ENCODE data around the gene IGFBP6.

Gene IGFBP6

GRCh38 chr12:53079226-53080117 is 18.0 kb upstream of the IGFBP6 start, which contains the start of gene SPRYD3:
SPRYD3 (minus strand) TSS chr12:53079390; CDS start chr12:53079333, 57 bp downstream.
- no peak for TF ChIP-seq CTCF (IDR thresholded peaks at IDR 0.05; ENCODE audit: borderline replicate concordance, control extremely low read depth, extremely low read depth, insufficient read depth, missing control alignments)

GRCh38 chr12:53082637-53083175 is 14.8 kb upstream of the IGFBP6 start:
- no peak for TF ChIP-seq CTCF (IDR thresholded peaks at IDR 0.05; ENCODE audit: borderline replicate concordance, control extremely low read depth, extremely low read depth, insufficient read depth, missing control alignments)
- in situ Hi-C loops (cut with MboI; ENCODE audit: low sequenced_read_pairs, unreplicated experiment), result no loop called here
- no peak for DNase-seq (ENCODE audit: low spot score)

More at GRCh38 chr12:53079226-53080117, 18.0 kb upstream of the IGFBP6 start, which contains the start of gene SPRYD3:
- in situ Hi-C loops (cut with MboI; ENCODE audit: low sequenced_read_pairs, unreplicated experiment), result no loop called here
- peak; percentile 100 for DNase-seq (ENCODE audit: low spot score)

- no peak for TF ChIP-seq CTCF (IDR thresholded peaks at IDR 0.05; ENCODE audit: borderline replicate concordance, control extremely low read depth, extremely low read depth, insufficient read depth, missing control alignments)
- DNase-seq (ENCODE audit: low spot score), result no peak
- in situ Hi-C loops (cut with MboI; ENCODE audit: low sequenced_read_pairs, unreplicated experiment), result no loop called here
Observed at GRCh38 chr12:53086361-53086760, 11.1 kb upstream of the IGFBP6 start.

GRCh38 chr12:53090105-53090504 is 7.4 kb upstream of the IGFBP6 start:
- no peak for DNase-seq (ENCODE audit: low spot score)
- in situ Hi-C loops (cut with MboI; ENCODE audit: low sequenced_read_pairs, unreplicated experiment), result no loop called here
- TF ChIP-seq CTCF (IDR thresholded peaks at IDR 0.05; ENCODE audit: borderline replicate concordance, control extremely low read depth, extremely low read depth, insufficient read depth, missing control alignments), result no peak

- in situ Hi-C loops (cut with MboI; ENCODE audit: low sequenced_read_pairs, unreplicated experiment), result no loop called here
- no peak for TF ChIP-seq CTCF (IDR thresholded peaks at IDR 0.05; ENCODE audit: borderline replicate concordance, control extremely low read depth, extremely low read depth, insufficient read depth, missing control alignments)
- DNase-seq (ENCODE audit: low spot score), result no peak
Observed at GRCh38 chr12:53090554-53090953, 6.9 kb upstream of the IGFBP6 start.

GRCh38 chr12:53091756-53092155 is 5.7 kb upstream of the IGFBP6 start:
- in situ Hi-C loops (cut with MboI; ENCODE audit: low sequenced_read_pairs, unreplicated experiment), result no loop called here
- no peak for DNase-seq (ENCODE audit: low spot score)
- no peak for TF ChIP-seq CTCF (IDR thresholded peaks at IDR 0.05; ENCODE audit: borderline replicate concordance, control extremely low read depth, extremely low read depth, insufficient read depth, missing control alignments)

Data from GM13976 (cell line).